Motor neuron (in vitro differentiated cells): ENCODE results near the gene AHNAK2. TPM values are rescaled to one million over a fixed set of nuclear protein-coding genes. Genes with fewer than 3 reads are reported as not detected.
"Not testable (repeated sequence)": the region's sequence is repeated elsewhere in the genome, so short reads cannot be mapped to it uniquely, and the experiment has no call there.

Experiments used
- ATAC-seq, 8 experiments: fragments of 200-7000 bp; cut with Tn5 transposase; replicated peaks in 6 of 8; 2 replicates each; pipeline ENCODE4 v1.8.0; 2021; ENCODE audit warnings: mild to moderate bottlenecking in 8 of 8, moderate library complexity in 8 of 8
- H3K27ac ChIP-seq, 2 donors: fragments of 250-450 bp; sonication (Bioruptor Pico); 2 replicates each; pipeline ENCODE4 v1.9.0; 2021; ENCODE audit warnings: antibody characterized with exemption in 2 of 2, mild to moderate bottlenecking in 2 of 2, moderate library complexity in 1 of 2
- H3K4me1 ChIP-seq, 2 donors: fragments of 250-450 bp; sonication (Bioruptor Pico); replicated peaks in 1 of 2; 2 replicates each; pipeline ENCODE4 v1.6.1; 2021; ENCODE audit warnings: antibody characterized with exemption in 2 of 2, mild to moderate bottlenecking in 2 of 2, moderate library complexity in 1 of 2
- H3K4me3 ChIP-seq, 5 donors: fragments of 250-450 bp; sonication (Bioruptor Pico); 2 replicates each; pipeline ENCODE4 v1.9.0; 2021; ENCODE audit warnings: antibody characterized with exemption in 5 of 5, mild to moderate bottlenecking in 5 of 5, moderate library complexity in 4 of 5
- WGBS, 10 experiments: fragments of 450-650 bp; shearing (Covaris generic); methylation state at CpG; one replicate each; pipeline ENCODE4 v1.0.0; 2022; 5-methylcytosine and 5-hydroxymethylcytosine counted together
- in situ Hi-C, 9 experiments: fragments of 400-800 bp; cut with MboI; loops; one replicate each; pipeline ENCODE4 v1.15.0; 2021; ENCODE audit warnings: low sequenced_read_pairs in 9 of 9, low pct_unique_long_range_greater_than_20kb in 2 of 9; ENCODE audit not compliant: unreplicated experiment in 9 of 9
- total RNA-seq, 8 experiments: library from RNA; unstranded; fragments of 300-600 nt; gene quantifications; 2 replicates each; pipeline versions ENCODE4 v1.2.3 to v1.2.4, GENCODE V29; 2022

The AHNAK2 gene
- total RNA-seq, 8 experiments from 2014 or later, result 1.1 to 34.2 (median 1.5) TPM

DNA sequence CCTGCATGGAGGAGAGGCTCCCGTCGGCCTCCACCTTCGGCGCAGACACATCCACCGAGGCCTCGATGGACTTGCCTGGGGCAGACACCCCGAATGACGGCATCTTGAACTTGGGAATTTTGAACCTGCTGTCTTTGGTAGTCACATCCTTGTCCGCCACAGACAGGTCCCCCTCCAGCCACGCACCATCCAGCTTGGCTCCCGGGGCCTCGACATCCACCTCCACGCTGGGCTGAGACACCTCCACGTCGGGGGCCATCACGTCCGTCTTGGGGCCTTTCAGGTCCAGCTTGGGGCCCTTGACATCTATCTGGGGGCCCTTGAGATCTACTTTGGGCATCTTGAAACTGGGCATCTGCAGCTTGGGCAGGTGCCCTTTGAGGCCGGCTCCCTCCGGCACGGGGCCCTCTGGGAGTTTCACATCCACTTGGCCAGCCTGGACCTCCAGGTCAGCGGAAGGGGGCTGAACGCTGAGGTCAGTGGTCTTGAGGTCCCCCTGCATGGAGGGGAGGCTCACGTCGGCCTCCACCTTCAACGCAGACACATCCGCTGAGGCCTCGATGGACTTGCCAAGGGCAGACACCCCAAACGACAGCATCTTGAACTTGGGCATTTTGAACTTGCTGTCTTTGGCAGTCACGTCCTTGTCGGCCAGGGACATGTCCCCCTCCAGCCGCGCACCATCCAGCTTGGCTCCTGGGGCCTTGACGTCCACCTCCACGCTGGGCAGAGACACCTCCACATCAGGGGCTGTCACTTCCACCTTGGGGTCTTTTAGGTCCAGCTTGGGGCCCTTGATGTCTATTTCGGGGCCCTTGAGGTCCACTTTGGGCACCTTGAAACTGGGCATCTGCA lies 30.1 kb downstream of the AHNAK2 start:
- WGBS, 10 experiments, result 65 to 100% (median 75%) methylated on average over 2 to 16 of the region's 35 CpGs; no CpG with 5 or more reads in 5 of the 10 experiments
- ATAC-seq, H3K4me3 ChIP-seq, in situ Hi-C loops, H3K27ac ChIP-seq, H3K4me1 ChIP-seq: not testable (repeated sequence)

GRCh38 chr14:104947201-104947600 lies 31.0 kb downstream of the AHNAK2 start:
- H3K4me3 ChIP-seq, H3K4me1 ChIP-seq, ATAC-seq, in situ Hi-C loops, H3K27ac ChIP-seq: not testable (repeated sequence)
- WGBS, 10 experiments, result 80 to 100% (median 96%) methylated on average over 1 to 8 of the region's 13 CpGs; no CpG with 5 or more reads in 5 of the 10 experiments

DNA sequence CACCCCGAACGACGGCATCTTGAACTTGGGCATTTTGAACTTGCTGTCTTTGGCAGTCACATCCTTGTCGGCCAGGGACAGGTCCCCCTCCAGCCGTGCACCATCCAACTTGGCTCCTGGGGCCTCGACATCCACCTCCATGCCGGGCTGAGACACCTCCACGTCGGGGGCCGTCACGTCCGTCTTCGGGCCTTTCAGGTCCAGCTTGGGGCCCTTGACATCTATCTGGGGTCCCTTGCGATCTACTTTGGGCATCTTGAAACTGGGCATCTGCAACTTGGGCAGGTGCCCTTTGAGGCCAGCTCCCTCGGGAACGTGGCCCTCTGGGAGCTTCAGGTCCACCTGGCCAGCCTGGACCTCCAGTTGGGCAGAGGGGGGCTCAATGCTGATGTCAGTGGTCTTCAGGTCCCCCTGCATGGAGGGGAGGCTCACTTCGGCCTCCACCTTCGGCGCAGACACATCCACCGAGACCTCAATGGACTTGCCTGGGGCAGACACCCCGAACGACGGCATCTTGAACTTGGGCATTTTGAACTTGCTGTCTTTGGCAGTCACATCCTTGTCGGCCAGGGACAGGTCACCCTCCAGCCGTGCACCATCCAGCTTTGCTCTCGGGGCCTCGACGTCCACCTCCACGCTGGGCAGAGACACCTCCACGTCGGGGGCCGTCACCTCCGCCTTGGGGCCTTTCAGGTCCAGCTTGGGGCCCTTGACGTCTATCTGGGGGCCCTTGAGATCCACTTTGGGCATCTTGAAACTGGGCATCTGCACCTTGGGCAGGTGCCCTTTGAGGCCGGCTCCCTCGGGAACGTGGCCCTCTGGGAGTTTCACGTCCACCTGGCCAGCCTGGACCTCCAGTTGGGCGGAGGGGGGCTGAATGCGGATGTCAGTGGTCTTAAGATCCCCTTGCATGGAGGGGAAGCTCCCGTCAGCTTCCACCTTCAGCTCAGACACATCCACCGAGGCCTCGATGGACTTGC lies 31.9 kb downstream of the AHNAK2 start:
- H3K27ac ChIP-seq, H3K4me1 ChIP-seq, in situ Hi-C loops, ATAC-seq, H3K4me3 ChIP-seq: not testable (repeated sequence)
- no CpG with 5 or more reads among the region's 43 CpGs for WGBS, 10 experiments

DNA sequence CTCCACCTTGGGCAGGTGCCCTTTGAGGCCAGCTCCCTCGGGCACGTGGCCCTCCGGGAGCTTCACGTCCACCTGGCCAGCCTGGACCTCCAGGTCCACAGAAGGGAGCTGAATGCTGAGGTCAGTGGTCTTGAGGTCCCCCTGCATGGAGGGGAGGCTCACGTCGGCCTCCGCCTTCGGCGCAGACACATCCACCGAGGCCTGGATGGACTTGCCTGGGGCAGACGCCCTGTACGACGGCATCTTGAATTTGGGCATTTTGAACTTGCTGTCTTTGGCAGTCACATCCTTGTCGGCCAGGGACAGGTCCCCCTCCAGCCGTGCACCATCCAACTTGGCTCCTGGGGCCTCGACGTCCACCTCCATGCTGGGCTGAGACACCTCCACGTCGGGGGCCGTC lies 32.9 kb downstream of the AHNAK2 start:
- ATAC-seq, H3K4me1 ChIP-seq, H3K4me3 ChIP-seq, in situ Hi-C loops, H3K27ac ChIP-seq: not testable (repeated sequence)
- whole genome bisulfite sequencing, 10 experiments, result 75% methylated on average over 11 of the region's 20 CpGs; no CpG with 5 or more reads in 9 of the 10 experiments

DNA sequence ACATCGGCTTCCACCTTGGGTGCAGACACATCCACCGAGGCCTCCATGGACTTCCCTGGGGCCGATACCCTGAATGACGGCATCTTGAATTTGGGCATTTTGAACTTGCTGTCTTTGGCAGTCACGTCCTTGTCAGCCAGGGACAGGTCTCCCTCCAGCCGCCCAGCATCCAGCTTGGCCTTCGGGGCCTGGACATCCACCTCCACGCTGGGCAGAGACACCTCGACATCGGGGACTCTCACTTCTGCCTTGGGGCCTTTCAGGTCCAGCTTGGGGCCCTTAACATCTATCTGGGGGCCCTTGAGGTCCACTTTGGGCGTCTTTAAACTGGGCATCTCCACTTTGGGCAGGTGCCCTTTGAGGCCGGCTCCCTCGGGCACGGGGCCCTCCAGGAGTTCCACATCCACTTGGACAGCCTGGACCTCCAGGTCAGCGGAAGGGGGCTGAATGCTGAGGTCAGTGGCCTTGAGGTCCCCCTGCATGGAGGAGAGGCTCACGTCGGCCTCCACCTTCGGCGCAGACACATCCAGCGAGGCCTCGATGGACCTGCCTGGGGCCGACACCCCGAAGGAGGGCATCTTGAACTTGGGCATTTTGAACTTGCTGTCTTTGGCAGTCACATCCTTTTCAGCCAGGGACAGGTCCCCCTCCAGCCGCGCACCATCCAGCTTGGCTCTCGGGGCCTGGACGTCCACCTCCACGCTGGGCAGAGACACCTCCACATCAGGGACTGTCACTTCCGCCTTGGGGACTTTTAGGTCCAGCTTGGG lies 33.6 kb downstream of the AHNAK2 start:
- H3K4me3 ChIP-seq, ATAC-seq, H3K4me1 ChIP-seq, H3K27ac ChIP-seq, in situ Hi-C loops: not testable (repeated sequence)
- WGBS, 10 experiments, result 20 to 90% (median 53%) methylated on average over 1 to 3 of the region's 29 CpGs; no CpG with 5 or more reads in 6 of the 10 experiments

DNA sequence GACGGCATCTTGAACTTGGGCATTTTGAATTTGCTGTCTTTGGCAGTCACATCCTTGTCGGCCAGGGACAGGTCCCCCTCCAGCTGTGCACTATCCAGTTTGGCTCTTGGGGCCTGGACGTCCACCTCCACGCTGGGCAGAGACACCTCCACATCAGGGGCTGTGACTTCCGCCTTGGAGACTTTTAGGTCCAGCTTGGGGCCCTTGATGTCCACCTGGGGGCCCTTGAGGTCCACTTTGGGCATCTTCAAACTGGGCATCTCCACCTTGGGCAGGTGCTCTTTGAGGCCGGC lies 34.2 kb downstream of the AHNAK2 start:
- H3K4me3 ChIP-seq, H3K27ac ChIP-seq, in situ Hi-C loops, ATAC-seq, H3K4me1 ChIP-seq: not testable (repeated sequence)
- WGBS, 10 experiments, result 40 to 100% (median 63%) methylated on average over 1 to 4 of the region's 6 CpGs; no CpG with 5 or more reads in 7 of the 10 experiments

- ATAC-seq, in situ Hi-C loops, H3K4me1 ChIP-seq, H3K27ac ChIP-seq, H3K4me3 ChIP-seq: not testable (repeated sequence)
- WGBS, 10 experiments, result 58 to 78% (median 73%) methylated on average over 3 to 11 of the region's 29 CpGs; no CpG with 5 or more reads in 7 of the 10 experiments
These were observed 34.8 kb downstream of the AHNAK2 start for GRCh38 chr14:104943216-104944015.

DNA sequence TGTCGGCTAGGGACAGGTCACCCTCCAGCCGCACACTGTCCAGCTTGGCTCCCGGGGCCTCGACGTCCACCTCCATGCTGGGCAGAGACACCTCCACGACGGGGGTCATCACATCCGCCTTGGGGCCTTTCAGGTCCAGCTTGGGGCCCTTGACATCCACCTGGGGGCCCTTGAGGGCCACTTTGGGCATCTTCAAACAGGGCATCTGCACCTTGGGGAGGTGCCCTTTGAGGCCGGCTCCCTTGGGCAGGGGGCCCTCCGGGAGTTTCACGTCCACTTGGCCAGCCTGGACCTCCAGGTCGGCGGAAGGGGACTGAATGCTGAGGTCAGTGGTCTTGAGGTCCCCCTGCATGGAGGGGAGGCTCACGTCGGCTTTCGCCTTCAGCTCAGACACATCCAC lies 35.6 kb downstream of the AHNAK2 start:
- WGBS, 10 experiments, result 100% methylated on average over 1 to 3 of the region's 16 CpGs; no CpG with 5 or more reads in 8 of the 10 experiments
- Histone ChIP-seq H3K27ac (no peak overlapping the region), H3K4me3 (no peak overlapping the region), H3K4me1 (no peaks in the 10 kb centered on the region)
- no peak for ATAC-seq
- in situ Hi-C loops, result no loop called here

- no peak for ATAC-seq
- H3K4me1 ChIP-seq, result no peaks in the 10 kb centered on the region
- 33 to 100% (median 80%) methylated on average over 1 to 9 of the region's 26 CpGs; no CpG with 5 or more reads in 4 of the 10 experiments for WGBS, 10 experiments
- H3K27ac ChIP-seq, result no peak overlapping the region
- H3K4me3 ChIP-seq, result no peak overlapping the region
- in situ Hi-C loops, result no loop called here
These were observed 36.4 kb downstream of the AHNAK2 start for GRCh38 chr14:104941508-104942365.

GRCh38 chr14:104940526-104941150 lies 37.5 kb downstream of the AHNAK2 start:
- Histone ChIP-seq H3K4me1 (no peaks in the 10 kb centered on the region), H3K27ac (no peak overlapping the region), H3K4me3 (no peak overlapping the region)
- in situ Hi-C loops, result no loop called here
- ATAC-seq, result peak in 1 of 8 experiments; percentile 70
- WGBS, 10 experiments, result 25 to 60% (median 33%) methylated on average over 1 to 3 of the region's 3 CpGs; no CpG with 5 or more reads in 3 of the 10 experiments
